SJSA1 (cell line): Measurements from ENCODE around the gene HIVEP3. TPM values are rescaled to one million over a fixed set of nuclear protein-coding genes. Genes with fewer than 3 reads are reported as not detected.

Experiments used
- DNase-seq, 2 experiments: peaks; one replicate each; pipeline ENCODE4 v3.0.0-alpha.2; 2015 to 2020; ENCODE audit warnings: low spot score in 2 of 2, low read depth in 1 of 2
- H3K27ac ChIP-seq: fragments of 250-450 bp; sonication (Bioruptor Pico); 2 replicates; pipeline ENCODE4 v1.5.1; 2020; ENCODE audit warnings: mild to moderate bottlenecking, moderate library complexity
- H3K27me3 ChIP-seq: fragments of 250-450 bp; sonication (Bioruptor Pico); replicated peaks from 2 replicates; pipeline ENCODE4 v1.5.1; 2020; ENCODE audit warnings: mild to moderate bottlenecking, moderate library complexity
- H3K36me3 ChIP-seq: fragments of 250-450 bp; sonication (Bioruptor Pico); 2 replicates; pipeline ENCODE4 v1.5.1; 2020; ENCODE audit warnings: mild to moderate bottlenecking
- H3K4me1 ChIP-seq: fragments of 250-450 bp; sonication (Bioruptor Pico); replicated peaks from 2 replicates; pipeline ENCODE4 v1.6.1; 2021; ENCODE audit warnings: mild to moderate bottlenecking
- H3K4me3 ChIP-seq: fragments of 250-450 bp; sonication (Bioruptor Pico); 2 replicates; pipeline ENCODE4 v1.5.1; 2020; ENCODE audit warnings: mild to moderate bottlenecking
- H3K9me3 ChIP-seq: fragments of 250-450 bp; sonication (Bioruptor Pico); replicated peaks from 2 replicates; pipeline ENCODE4 v1.5.1; 2020; ENCODE audit warnings: mild to moderate bottlenecking
- total RNA-seq: library from RNA; depleted of rRNA; stranded (reverse); fragments of >200 nt; shearing (Covaris generic); gene quantifications from 2 replicates; pipeline ENCODE4 v1.2.3, GENCODE V29; 2014

HIVEP3 gene
- total RNA-seq, 1 experiment from 2014 or later: 2.2 TPM

DNA sequence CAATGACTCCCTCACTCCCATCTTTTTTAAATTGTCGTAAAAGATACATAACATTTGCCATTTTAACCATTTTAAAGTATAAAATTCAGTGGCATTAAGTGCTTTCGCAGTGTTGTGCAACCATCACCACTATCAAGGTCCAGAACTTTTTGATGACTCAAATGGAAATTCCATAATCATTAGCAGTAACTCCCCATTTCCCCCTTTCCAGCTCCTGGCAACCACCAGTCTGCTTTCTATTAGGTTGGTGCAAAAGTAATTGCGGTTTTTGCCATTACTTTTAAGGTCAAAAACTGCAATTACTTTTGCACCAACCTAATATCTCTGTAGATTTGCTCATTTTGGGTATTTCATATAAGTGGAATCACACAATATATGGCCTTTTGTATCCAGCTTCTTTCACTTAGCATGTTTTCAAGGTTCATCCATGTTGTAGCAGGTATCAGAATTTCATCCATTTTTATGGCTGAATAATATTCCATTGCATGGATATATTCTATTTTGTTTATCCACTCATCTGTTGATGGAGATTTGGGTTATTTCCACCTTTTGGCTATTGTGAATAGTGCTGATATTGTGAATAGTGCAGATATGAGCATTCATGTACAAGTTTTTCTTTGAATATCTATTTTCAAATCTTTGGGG, 159.7 kb downstream of the HIVEP3 start:
- no peak for DNase-seq
- no peaks in the 10 kb centered on the region for H3K27me3 ChIP-seq
- no peaks in the 10 kb centered on the region for H3K4me1 ChIP-seq
- no peak overlapping the region for H3K27ac ChIP-seq
- H3K4me3 ChIP-seq: no peak overlapping the region
- no peaks in the 10 kb centered on the region for H3K9me3 ChIP-seq
- no peaks in the 10 kb centered on the region for H3K36me3 ChIP-seq

- H3K4me1 ChIP-seq: no peaks in the 10 kb centered on the region
- no peaks in the 10 kb centered on the region for H3K36me3 ChIP-seq
- H3K27me3 ChIP-seq: no peaks in the 10 kb centered on the region
- no peak overlapping the region for H3K27ac ChIP-seq
- H3K9me3 ChIP-seq: no peaks in the 10 kb centered on the region
- H3K4me3 ChIP-seq: no peak overlapping the region
- DNase-seq: no peak
These were observed 160.2 kb downstream of the HIVEP3 start for GRCh38 chr1:41758500-41758899.

DNA sequence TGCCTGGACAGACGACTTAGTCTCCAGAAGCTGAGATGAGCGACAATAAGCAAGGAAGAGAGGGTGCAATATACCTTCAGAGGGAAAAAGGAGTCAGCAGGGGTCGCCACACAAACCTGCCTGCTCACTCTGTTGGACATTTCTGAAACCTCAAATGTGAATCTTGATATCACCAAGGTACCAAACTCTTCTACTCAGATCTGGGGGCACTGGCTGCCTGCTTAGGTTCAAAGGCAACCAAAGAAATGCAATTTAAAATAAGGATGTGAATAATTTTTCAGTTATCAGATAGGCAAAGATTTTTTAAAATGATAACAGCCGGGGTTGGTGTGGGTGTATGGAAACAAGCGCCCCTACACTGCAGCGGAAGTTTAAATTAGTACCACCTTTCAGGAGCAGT, 164.2 kb downstream of the HIVEP3 start:
- DNase-seq: no peak
- H3K9me3 ChIP-seq: no peaks in the 10 kb centered on the region
- H3K27ac ChIP-seq: no peak overlapping the region
- no peak overlapping the region for H3K4me3 ChIP-seq
- H3K27me3 ChIP-seq: no peaks in the 10 kb centered on the region
- no peaks in the 10 kb centered on the region for H3K36me3 ChIP-seq
- H3K4me1 ChIP-seq: peaks cover 11% of the 10 kb centered on the region

DNA sequence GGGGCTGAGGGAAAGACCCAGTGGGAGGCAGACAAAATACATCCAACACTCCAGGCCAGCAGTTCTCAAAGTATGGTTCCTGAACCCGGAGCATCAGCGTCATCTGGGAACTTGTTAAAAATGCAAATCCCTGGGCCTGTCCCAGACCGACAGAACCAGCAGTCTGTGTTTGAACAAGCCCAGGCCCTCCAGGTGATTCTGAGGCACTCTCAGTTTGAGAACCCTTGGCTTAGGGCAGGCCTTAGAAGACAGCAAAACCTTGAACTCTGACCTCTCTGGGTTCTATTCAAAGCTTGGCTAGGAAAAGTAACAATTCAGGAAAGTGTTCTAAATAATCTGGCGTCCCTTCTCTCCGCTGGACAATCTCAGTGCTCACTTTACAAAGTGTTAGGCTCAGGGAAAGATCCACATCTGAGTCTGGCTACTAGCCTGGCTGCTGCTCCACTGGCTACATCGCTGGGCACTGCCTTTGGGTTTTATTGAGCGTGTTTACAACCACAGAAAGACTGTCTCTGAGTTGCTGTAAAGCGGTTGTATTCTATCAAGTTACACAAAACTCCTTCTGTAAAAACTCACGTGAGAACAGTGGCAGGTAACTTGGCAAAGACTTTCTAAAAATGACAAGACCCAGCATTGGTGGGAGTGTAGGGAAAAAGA, 166.1 kb downstream of the HIVEP3 start:
- no peaks in the 10 kb centered on the region for H3K36me3 ChIP-seq
- no peak overlapping the region for H3K4me3 ChIP-seq
- H3K9me3 ChIP-seq: no peaks in the 10 kb centered on the region
- peaks cover 11% of the 10 kb centered on the region for H3K4me1 ChIP-seq
- no peak overlapping the region for H3K27ac ChIP-seq
- no peaks in the 10 kb centered on the region for H3K27me3 ChIP-seq
- DNase-seq: no peak

DNA sequence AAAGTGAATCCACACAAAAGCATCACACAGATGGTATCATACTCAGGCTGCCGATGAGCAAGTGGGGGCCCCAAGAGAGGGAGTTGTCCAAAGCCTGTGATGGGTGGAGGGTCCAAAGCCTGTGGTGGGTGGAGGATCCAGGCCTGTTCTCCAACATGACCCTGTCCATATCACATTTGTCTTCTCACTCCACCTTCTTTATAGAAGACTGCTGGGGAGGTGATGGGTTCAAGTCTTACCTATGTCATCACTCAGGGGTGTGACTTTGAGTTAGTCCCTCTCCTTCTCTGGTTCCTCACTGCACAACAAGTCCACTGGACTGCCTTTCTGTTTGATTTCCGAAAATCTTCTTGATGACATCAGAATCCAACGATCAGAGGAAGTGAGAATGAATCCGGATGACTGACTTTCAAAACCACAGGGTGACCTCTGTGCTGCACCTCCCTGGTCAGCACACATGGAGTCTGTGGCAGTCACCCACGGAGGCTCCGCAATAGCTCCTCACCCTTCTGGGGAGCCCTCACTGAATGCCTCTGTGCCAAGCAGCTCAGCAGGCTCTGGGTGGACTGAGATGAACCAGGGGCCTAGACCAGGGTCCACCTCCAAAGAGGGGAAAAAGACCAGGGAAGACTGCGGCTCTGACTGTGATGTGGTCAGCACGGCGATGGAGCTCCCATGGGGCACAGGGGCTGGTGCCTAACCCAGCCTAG, 166.8 kb downstream of the HIVEP3 start:
- Histone ChIP-seq H3K4me3 (no peak overlapping the region), H3K27me3 (no peaks in the 10 kb centered on the region), H3K36me3 (no peaks in the 10 kb centered on the region), H3K4me1 (peaks cover 11% of the 10 kb centered on the region), H3K9me3 (no peaks in the 10 kb centered on the region), H3K27ac (no peak overlapping the region)
- DNase-seq: no peak

GRCh38 chr1:41749991-41750745, 168.6 kb downstream of the HIVEP3 start:
- H3K4me1 ChIP-seq: peaks cover 11% of the 10 kb centered on the region
- no peaks in the 10 kb centered on the region for H3K27me3 ChIP-seq
- H3K36me3 ChIP-seq: no peaks in the 10 kb centered on the region
- H3K27ac ChIP-seq: no peak overlapping the region
- H3K9me3 ChIP-seq: no peaks in the 10 kb centered on the region
- H3K4me3 ChIP-seq: no peak overlapping the region
- no peak for DNase-seq

DNA sequence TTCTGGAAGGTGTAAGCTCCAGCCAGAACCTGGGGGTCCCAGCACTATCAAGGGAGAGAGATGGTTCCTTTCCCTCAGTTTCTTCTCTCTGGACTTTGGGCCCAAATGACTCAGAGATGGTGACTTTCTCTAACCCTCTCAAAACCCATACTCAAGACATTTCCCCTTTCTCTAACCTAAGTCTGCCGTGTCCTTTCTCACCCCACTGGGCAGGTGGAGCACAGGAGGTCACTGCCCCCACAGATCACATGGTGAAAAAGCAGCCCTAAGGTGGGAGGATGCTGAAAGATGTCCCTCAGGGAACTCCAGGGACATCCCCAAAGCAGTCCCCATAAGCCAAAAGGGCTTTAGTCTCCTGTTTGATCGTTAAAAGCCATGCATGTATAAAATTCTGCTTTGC, 173.7 kb downstream of the HIVEP3 start:
- DNase-seq: no peak
- H3K27me3 ChIP-seq: no peaks in the 10 kb centered on the region
- no peak overlapping the region for H3K27ac ChIP-seq
- H3K4me1 ChIP-seq: peaks cover 43% of the 10 kb centered on the region
- H3K9me3 ChIP-seq: no peaks in the 10 kb centered on the region
- H3K4me3 ChIP-seq: no peak overlapping the region
- no peaks in the 10 kb centered on the region for H3K36me3 ChIP-seq

- H3K36me3 ChIP-seq: no peaks in the 10 kb centered on the region
- H3K27ac ChIP-seq: peak overlapping the region; percentile 50
- H3K27me3 ChIP-seq: no peaks in the 10 kb centered on the region
- H3K9me3 ChIP-seq: no peaks in the 10 kb centered on the region
- peak in 1 of 2 experiments; percentile 58 for DNase-seq
- no peak overlapping the region for H3K4me3 ChIP-seq
- peaks cover 59% of the 10 kb centered on the region for H3K4me1 ChIP-seq
These were observed 175.4 kb downstream of the HIVEP3 start for GRCh38 chr1:41743366-41743765.

- no peaks in the 10 kb centered on the region for H3K36me3 ChIP-seq
- H3K4me3 ChIP-seq: no peak overlapping the region
- no peaks in the 10 kb centered on the region for H3K27me3 ChIP-seq
- peaks cover 67% of the 10 kb centered on the region for H3K4me1 ChIP-seq
- H3K9me3 ChIP-seq: no peaks in the 10 kb centered on the region
- peak; percentile 57 to 68 for DNase-seq
- H3K27ac ChIP-seq: peak overlapping the region; percentile 25; the same call in 1 of the 2 replicates
These were observed 176.5 kb downstream of the HIVEP3 start for GRCh38 chr1:41742219-41742618.

- H3K27ac ChIP-seq: no peak overlapping the region
- H3K4me3 ChIP-seq: no peak overlapping the region
- H3K4me1 ChIP-seq: peaks cover 69% of the 10 kb centered on the region
- no peaks in the 10 kb centered on the region for H3K27me3 ChIP-seq
- no peaks in the 10 kb centered on the region for H3K9me3 ChIP-seq
- H3K36me3 ChIP-seq: no peaks in the 10 kb centered on the region
- DNase-seq: no peak
These were observed 177.5 kb downstream of the HIVEP3 start for GRCh38 chr1:41741244-41741643.

- Histone ChIP-seq H3K36me3 (no peaks in the 10 kb centered on the region), H3K27me3 (no peaks in the 10 kb centered on the region), H3K27ac (no peak overlapping the region), H3K9me3 (no peaks in the 10 kb centered on the region), H3K4me1 (peaks cover 75% of the 10 kb centered on the region), H3K4me3 (no peak overlapping the region)
- no peak for DNase-seq
These were observed 178.0 kb downstream of the HIVEP3 start for GRCh38 chr1:41740630-41741239.

DNA sequence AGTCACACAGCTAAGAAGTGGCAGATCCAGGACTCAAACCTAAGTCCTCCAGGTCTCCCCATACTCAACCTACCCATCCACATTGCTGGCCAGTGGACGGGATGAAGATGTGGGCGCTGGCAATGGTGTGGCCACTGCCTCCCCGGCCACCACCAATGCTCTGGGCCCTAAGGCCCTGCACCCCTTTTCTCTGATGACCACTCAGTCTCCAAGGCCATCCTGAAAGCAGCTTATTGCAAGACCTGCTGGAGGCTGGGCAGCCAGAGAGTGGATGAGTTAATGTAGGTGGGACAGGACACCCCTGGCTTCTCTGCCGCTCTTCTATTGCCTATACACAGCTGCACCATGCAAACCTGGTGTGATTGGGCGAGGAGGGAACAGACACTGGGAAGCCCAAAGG, 178.7 kb downstream of the HIVEP3 start:
- peaks cover 81% of the 10 kb centered on the region for H3K4me1 ChIP-seq
- H3K36me3 ChIP-seq: no peaks in the 10 kb centered on the region
- H3K27me3 ChIP-seq: no peaks in the 10 kb centered on the region
- H3K27ac ChIP-seq: no peak overlapping the region; the same call in 1 of the 2 replicates
- DNase-seq: no peak
- H3K9me3 ChIP-seq: no peaks in the 10 kb centered on the region
- no peak overlapping the region for H3K4me3 ChIP-seq
